ENCODE measurements around the gene LRIT3.
"Not testable (repeated sequence)": the region's sequence is repeated elsewhere in the genome, so short reads cannot be mapped to it uniquely, and the experiment has no call there.

The LRIT3 gene

GRCh38 chr4:109850601-109851000 is 2.7 kb downstream of the LRIT3 start:
- no peak for DNase-seq (ENCODE audit: low spot score)

- DNase-seq (ENCODE audit: low spot score), result not testable (repeated sequence)
Measured at GRCh38 chr4:109859426-109860300, 11.8 kb downstream of the LRIT3 start.

GRCh38 chr4:109861271-109861670 is 13.4 kb downstream of the LRIT3 start:
- DNase-seq (ENCODE audit: low spot score), result no peak

DNA sequence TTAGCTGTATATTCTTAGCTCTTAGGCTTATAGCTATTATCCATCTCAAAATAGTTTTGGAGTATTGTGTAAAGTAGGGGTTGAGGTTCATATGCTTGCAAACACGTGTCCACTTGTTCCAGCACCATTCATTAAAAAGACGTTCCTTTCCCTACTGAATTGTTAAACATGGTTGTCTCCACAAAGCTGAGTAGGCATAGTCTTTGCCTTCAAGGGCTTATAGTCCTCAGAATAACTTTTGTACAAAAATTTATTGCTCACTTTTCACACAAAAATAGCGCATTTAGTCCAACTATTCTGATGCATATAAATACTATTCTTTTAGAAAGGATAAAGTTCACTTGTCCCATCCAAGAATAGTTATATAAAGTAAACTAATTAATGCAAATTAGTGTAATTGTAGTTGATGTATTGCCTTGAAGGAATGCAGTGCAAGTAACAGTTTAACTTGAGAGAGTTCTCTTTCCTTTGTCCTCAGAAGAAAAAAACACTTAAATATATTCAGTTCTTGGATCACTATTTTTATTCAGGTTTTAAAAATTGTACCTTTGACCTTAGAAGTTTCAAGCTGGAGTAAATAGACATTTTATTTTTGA is 14.1 kb downstream of the LRIT3 start:
- no peak for DNase-seq (ENCODE audit: low spot score)

GRCh38 chr4:109864134-109864533 is 16.2 kb downstream of the LRIT3 start:
- DNase-seq (ENCODE audit: low spot score), result no peak

DNA sequence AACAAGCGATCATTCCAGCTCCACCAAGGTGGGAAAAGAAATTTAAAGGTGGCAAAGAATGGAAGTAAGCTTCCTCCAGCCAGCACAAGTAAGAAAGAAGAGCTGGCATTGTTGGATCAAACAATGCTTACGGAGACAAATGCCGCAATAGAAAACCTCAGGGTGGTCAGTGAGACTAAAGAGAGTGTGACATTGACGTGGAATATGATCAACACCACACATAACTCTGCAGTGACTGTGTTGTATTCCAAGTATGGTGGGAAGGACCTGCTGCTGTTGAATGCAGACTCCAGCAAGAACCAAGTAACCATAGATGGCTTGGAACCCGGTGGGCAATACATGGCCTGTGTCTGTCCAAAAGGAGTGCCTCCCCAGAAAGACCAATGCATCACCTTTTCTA is 22.2 kb downstream of the LRIT3 start:
- DNase-seq (ENCODE audit: low spot score), result no peak

GRCh38 chr4:109872065-109872464 is 24.2 kb downstream of the LRIT3 start:
- DNase-seq (ENCODE audit: low spot score), result no peak

- DNase-seq (ENCODE audit: low spot score), result no peak
Measured at GRCh38 chr4:109872950-109873656, 25.2 kb downstream of the LRIT3 start.

GRCh38 chr4:109873791-109874514 is 26.0 kb downstream of the LRIT3 start:
- no peak for DNase-seq (ENCODE audit: low spot score)

GRCh38 chr4:109875106-109875505 is 27.2 kb downstream of the LRIT3 start:
- no peak for DNase-seq (ENCODE audit: low spot score)

DNA sequence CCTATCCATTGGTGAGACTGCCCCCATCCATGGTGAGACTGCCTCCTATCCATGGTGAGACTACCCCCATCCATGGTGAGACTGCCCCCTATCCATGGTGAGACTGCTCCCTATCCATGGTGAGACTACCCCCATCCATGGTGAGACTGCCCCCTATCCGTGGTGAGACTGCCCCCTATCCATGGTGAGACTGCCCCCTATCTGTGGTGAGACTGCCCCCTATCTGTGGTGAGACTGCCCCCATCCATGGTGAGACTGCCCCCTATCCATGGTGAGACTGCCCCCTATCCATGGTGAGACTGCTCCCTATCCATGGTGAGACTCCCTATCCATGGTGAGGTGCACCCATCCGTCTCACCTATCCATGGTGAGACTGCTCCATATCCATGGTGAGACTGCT is 27.6 kb downstream of the LRIT3 start:
- DNase-seq (ENCODE audit: low spot score), result not testable (repeated sequence)

- DNase-seq (ENCODE audit: low spot score), result no peak
Measured at GRCh38 chr4:109876634-109877265, 28.8 kb downstream of the LRIT3 start.

DNA sequence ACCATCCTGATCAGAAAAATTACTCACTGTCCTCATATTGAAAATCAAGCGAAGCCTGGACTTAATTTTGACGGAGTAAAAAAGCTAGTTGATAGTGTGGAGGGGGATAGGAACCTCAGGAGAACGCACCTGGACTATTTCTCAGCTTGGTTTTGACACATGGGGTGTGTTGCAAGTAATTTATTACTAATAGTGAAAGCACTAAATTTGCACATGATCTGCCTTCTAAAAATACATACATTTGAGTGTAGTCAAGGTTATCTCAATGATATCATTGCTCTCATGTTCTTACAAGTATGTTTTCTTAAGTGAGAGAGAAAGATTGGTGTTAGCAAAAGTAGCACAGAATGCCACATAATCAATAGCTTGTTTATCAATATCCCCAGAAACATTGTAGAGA is 29.5 kb downstream of the LRIT3 start:
- DNase-seq (ENCODE audit: low spot score), result no peak

GRCh38 chr4:109878355-109878754 is 30.4 kb downstream of the LRIT3 start:
- no peak for DNase-seq (ENCODE audit: low spot score)

GRCh38 chr4:109879081-109879480 is 31.2 kb downstream of the LRIT3 start:
- DNase-seq (ENCODE audit: low spot score), result no peak

GRCh38 chr4:109879636-109880314 is 31.9 kb downstream of the LRIT3 start:
- no peak for DNase-seq (ENCODE audit: low spot score)

DNA sequence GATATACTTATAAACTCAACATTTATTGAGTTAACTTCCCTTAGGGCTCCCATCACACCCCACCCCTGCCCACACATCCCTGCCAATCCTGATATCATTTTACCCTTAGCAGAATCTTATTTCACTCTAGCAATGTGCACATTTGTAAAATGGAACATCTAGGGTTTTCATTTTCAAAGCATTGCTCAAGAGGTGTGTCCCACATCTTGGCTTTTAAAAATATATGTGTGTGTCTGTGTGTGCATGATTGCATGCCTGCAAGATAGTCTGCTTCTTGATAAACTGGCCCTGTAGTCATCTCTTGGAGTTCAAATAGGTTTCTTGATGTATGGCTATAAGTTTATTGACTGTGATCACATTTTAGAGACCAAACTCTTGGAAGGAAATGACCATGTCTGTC is 38.4 kb downstream of the LRIT3 start:
- DNase-seq (ENCODE audit: low spot score), result no peak

DNA sequence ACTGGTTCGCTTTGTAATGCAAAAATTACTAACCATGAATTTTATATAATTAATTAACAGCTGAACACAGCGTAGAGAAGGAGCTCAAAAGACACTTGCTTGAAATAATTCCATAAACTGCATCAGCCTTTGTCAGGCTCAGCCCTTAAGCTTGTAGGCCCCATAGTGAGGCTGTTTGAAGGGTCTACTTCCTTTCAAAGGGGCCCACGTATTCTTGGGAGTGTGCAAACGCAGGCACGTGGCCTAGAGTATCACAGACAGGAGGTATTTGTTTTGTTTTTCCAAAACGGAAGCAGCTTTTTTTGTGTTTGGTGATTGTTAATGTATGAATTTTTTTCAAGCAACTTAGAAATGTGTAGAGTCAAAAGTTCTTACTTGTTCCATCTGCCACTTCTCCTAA is 39.2 kb downstream of the LRIT3 start:
- DNase-seq (ENCODE audit: low spot score), result no peak

DNA sequence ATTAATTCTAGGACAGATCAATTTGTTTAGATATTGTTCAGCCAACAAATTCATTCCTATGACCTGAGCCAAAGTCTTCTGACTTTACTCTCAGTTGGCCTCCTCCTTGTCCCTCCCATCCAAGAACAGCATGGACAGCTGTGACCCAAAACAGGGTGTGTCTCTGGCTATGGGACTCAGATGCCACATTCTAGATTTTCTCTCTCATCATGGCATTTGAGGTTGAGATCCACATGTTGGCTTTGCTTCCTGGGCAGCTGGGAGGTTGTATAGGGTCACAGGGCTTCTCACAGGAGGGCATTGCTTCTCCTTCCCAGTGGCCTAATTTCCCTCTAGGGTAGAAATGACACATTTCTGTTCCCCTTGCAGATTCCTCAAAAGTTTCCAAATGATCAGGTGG is 42.2 kb downstream of the LRIT3 start:
- DNase-seq (ENCODE audit: low spot score), result no peak

DNA sequence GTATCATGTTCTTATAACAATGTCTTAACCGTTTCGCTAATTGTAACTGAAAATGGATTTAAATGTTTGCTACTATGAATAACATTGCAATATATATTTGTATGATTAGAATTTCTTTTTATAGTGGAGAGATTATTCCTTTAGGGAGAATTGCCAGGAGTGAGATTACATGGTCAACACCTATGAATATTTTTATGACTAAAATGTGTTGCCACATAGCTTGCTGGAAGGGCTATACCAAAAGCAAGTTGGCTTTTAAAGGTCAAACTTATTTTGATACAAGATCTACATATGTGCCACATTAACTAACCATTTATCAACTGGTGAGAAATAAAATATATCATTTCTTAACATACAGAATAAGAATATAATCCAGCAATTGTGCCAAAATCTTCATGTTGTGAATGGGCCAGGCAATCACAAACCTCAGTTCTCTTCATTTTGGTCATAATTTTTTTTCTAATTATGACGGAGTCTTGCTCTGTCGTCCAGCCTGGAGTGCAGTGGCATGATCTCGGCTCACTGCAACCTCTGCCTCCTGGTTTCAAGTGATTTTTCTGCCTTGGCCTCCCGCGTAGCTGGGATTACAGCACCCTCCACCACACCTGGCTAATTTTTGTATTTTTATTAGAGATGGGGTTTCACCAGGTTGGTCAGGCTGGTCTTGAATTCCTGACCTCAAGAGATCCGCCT is 54.8 kb downstream of the LRIT3 start:
- DNase-seq (ENCODE audit: low spot score), result no peak

- no peak for DNase-seq (ENCODE audit: low spot score)
Measured at GRCh38 chr4:109908731-109909130, 60.8 kb downstream of the LRIT3 start.
